ENCODE data around the gene KIFAP3. TPM values are rescaled to one million over a fixed set of nuclear protein-coding genes. Genes with fewer than 3 reads are reported as not detected.

KIFAP3 gene
- total RNA-seq, 1 experiment from 2014 or later = 3.8 TPM

DNA sequence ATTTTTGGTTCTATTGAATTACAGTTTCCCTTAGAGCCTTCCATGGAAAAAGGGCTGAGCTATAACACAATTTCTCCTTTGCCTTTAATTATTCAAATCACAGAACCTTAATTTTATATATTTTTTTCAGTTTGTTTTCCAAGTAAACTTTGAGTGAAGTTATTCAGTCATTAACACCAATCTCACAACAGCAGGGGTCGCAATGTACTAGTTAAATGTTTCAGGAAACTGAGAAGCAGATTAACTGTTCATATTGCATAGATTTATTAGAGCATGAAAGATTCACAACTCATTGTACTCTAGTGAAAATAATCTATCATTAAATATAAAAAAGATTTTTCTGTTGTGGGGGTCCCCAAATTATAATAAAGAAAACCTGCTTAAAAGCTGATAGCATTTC is 64.1 kb downstream of the KIFAP3 start:
- H3K18ac ChIP-seq (ENCODE audit: insufficient read length, low read depth, low read length) = no peak overlapping the region
- no peak overlapping the region for H4K8ac ChIP-seq (replicated peaks; ENCODE audit: insufficient read length, low read depth, low read length)
- no CpG with 5 or more reads among the region's 1 CpG for WGBS (ENCODE audit: extremely low coverage, insufficient read length, low lambda C conversion rate)
- H4K5ac ChIP-seq (ENCODE audit: insufficient read length, low read depth, low read length) = no peak overlapping the region
- no peaks in the 10 kb centered on the region for H3K23me2 ChIP-seq (ENCODE audit: insufficient read length, low read depth, low read length, poor library complexity, severe bottlenecking)
- H2BK12ac ChIP-seq (ENCODE audit: insufficient read length, low read depth, low read length) = no peak overlapping the region
- H3K27me3 ChIP-seq (ENCODE audit: insufficient read depth, low read length) = no peaks in the 10 kb centered on the region
- no peak overlapping the region for H2BK120ac ChIP-seq (ENCODE audit: low read depth, low read length, poor library complexity, severe bottlenecking)
- Mint-ChIP-seq H3K36me3 (ENCODE audit: insufficient read depth in 1 of 3, low read depth in 3 of 3) (no peaks in the 10 kb centered on the region), H3K9me3 (peaks cover 2 to 3% of the 10 kb centered on the region in 2 experiments; a peak in 2 of 5 replicates), H3K27ac (no peak overlapping the region), H3K27me3 (ENCODE audit: low read depth) (peaks cover 3% of the 10 kb centered on the region), H3K4me1 (peaks cover 0 to 2% of the 10 kb centered on the region in 2 experiments; a peak in 1 of 4 replicates), H3K4me3 (no peak overlapping the region)
- H3K79me2 ChIP-seq (ENCODE audit: insufficient read depth, low read length) = no peaks in the 10 kb centered on the region
- H3K4ac ChIP-seq (ENCODE audit: low read depth, low read length) = no peak overlapping the region
- H2BK20ac ChIP-seq (ENCODE audit: low read depth, low read length, poor library complexity, severe bottlenecking) = no peak overlapping the region
- TF ChIP-seq, protein P1, sequence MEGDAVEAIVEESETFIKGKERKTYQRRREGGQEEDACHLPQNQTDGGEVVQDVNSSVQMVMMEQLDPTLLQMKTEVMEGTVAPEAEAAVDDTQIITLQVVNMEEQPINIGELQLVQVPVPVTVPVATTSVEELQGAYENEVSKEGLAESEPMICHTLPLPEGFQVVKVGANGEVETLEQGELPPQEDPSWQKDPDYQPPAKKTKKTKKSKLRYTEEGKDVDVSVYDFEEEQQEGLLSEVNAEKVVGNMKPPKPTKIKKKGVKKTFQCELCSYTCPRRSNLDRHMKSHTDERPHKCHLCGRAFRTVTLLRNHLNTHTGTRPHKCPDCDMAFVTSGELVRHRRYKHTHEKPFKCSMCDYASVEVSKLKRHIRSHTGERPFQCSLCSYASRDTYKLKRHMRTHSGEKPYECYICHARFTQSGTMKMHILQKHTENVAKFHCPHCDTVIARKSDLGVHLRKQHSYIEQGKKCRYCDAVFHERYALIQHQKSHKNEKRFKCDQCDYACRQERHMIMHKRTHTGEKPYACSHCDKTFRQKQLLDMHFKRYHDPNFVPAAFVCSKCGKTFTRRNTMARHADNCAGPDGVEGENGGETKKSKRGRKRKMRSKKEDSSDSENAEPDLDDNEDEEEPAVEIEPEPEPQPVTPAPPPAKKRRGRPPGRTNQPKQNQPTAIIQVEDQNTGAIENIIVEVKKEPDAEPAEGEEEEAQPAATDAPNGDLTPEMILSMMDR (conservative IDR thresholded peaks at IDR 0.05) = peak; percentile 60; the same call in 2 of the 3 replicates
- no peaks in the 10 kb centered on the region for H3K79me1 ChIP-seq (ENCODE audit: insufficient read depth, low read depth, low read length, poor library complexity, severe bottlenecking)
- no peak overlapping the region for H3K27ac ChIP-seq (ENCODE audit: insufficient read length, low read depth, low read length)
- H4K20me1 ChIP-seq (ENCODE audit: control insufficient read depth, insufficient read depth, insufficient read length) = no peaks in the 10 kb centered on the region
- H3K14ac ChIP-seq (ENCODE audit: insufficient read depth, low read length) = no peak overlapping the region
- no peak overlapping the region for H2AK5ac ChIP-seq (ENCODE audit: insufficient read length, low read length)
- no peak overlapping the region for H3K4me2 ChIP-seq (ENCODE audit: insufficient read depth, insufficient read length, low read length)
- no peak overlapping the region for H2BK15ac ChIP-seq (ENCODE audit: low read depth, low read length)
- no peak overlapping the region for H2AFZ ChIP-seq (ENCODE audit: low read length)
- H3K9ac ChIP-seq (ENCODE audit: extremely low read depth, insufficient read length, low read length) = no peak overlapping the region
- no peak overlapping the region for H2BK5ac ChIP-seq (ENCODE audit: insufficient read length, low read length)
- no peak overlapping the region for H3T11ph ChIP-seq (ENCODE audit: low read length)
- no peak overlapping the region for H3K23ac ChIP-seq (ENCODE audit: insufficient read length, low read depth, low read length)
- H4K91ac ChIP-seq (ENCODE audit: insufficient read length, low read depth, low read length) = no peak overlapping the region
- no peak for DNase-seq
- no peaks in the 10 kb centered on the region for H3K9me3 ChIP-seq (ENCODE audit: control insufficient read depth, low read depth, low read length)
- no peaks in the 10 kb centered on the region for H3K4me1 ChIP-seq (ENCODE audit: insufficient read depth, low read length)
- no peak overlapping the region for H3K56ac ChIP-seq (ENCODE audit: insufficient read length, low read depth, low read length)

Data from H9 (cell line).